ENCODE measurements around the gene AMZ1.

DNA sequence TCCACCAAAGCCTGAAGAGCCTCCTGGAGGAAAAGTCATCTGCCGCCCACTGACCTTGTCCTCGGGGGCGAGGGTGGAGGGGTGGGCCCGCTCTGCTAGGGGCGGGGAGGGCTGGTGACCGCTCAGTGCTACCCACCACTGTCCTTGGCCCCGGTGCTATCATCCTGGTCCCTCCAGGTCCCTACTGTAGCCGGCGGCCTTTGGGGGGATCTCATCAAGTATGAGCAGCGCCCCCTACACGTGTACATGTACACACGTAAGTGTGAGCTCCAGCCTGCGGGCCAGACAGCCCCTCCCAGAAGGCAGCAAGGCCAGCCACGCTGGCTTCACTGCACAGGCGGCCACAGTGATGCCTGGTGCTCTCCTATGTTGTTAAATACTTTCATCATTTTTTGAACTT is 36.7 kb upstream of the AMZ1 start:
- TF ChIP-seq CTCF (IDR thresholded peaks at IDR 0.05), result peak; percentile 32
- TF ChIP-seq EZH2 (IDR thresholded peaks at IDR 0.05), result no peak

All from neural progenitor cell (in vitro differentiated cells).